Fibroblast of mammary gland (primary cell): ENCODE data around the gene STIM2.
A peak's percentile ranks its signal among the peaks of the same experiment; 100 is the strongest.

Source experiments
- DNase-seq: peaks from one replicate; pipeline ENCODE4 v3.0.0-alpha.2; 2010; ENCODE audit warnings: low read depth
- H3K4me3 ChIP-seq: 2 replicates; pipeline ENCODE4 v1.5.1; 2011; ENCODE audit warnings: low read depth, mild to moderate bottlenecking, low read length, moderate library complexity; ENCODE audit not compliant: control insufficient read depth
- CTCF ChIP-seq: conservative IDR thresholded peaks from 2 replicates; pipeline ENCODE4 v1.5.1; 2011; ENCODE audit warnings: low read depth, low read length, inconsistent platforms; ENCODE audit not compliant: control insufficient read depth, insufficient read depth

STIM2 gene

DNA sequence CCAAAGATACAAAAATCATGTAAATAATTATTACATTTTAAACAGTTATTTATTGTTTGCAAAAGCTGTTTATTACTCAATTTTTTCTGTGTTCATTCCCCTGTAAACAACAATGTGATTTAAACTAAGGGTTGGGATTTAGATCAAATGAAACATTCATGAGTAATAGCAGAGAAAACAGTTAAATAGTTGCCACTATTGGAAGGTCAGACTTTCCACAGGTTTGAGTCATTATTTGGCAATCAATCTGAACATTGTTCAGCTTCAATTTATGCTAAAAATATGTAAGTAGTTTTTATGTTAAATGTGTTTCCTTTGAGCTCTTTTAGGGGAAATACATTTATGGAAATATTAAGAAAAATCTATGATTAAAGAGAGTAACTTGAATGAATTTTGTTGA lies 144.9 kb downstream of the STIM2 start:
- H3K4me3 ChIP-seq = no peak overlapping the region
- DNase-seq = peak; percentile 88
- TF ChIP-seq CTCF = no peak

GRCh38 chr4:27005905-27006590 lies 145.4 kb downstream of the STIM2 start:
- TF ChIP-seq CTCF = no peak
- no peak for DNase-seq
- no peak overlapping the region for H3K4me3 ChIP-seq

GRCh38 chr4:27006646-27007045 lies 146.0 kb downstream of the STIM2 start:
- no peak overlapping the region for H3K4me3 ChIP-seq
- no peak for TF ChIP-seq CTCF
- no peak for DNase-seq

DNA sequence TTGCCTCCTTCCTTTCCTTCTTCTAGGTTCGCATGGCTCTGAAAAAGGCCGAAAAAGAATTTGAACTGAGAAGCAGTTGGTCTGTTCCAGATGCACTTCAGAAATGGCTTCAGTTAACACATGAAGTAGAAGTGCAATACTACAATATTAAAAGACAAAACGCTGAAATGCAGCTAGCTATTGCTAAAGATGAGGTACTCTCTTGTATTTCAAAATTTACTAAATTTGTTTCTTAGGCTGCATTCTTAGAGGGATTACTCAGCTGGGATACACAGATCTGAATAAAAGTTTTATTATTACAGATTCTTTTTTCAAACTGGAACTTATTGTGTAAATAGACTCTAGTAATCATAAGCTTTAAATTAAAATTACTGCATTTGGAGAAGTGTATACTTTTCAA lies 146.9 kb downstream of the STIM2 start:
- DNase-seq = peak; percentile 54
- H3K4me3 ChIP-seq = no peak overlapping the region
- TF ChIP-seq CTCF = no peak

DNA sequence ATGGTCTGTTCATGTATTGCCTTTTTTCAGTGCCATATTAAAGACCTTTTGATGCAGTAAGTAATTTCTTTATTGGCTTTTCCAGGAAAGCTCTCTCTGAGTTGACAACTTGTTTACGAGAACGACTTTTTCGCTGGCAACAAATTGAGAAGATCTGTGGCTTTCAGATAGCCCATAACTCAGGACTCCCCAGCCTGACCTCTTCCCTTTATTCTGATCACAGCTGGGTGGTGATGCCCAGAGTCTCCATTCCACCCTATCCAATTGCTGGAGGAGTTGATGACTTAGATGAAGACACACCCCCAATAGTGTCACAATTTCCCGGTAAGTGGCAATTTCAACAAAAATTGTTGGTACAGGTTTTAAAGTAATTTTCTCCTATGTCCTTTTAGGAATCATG lies 148.0 kb downstream of the STIM2 start:
- H3K4me3 ChIP-seq = no peak overlapping the region
- TF ChIP-seq CTCF = no peak
- peak; percentile 52 for DNase-seq

GRCh38 chr4:27009539-27009938 lies 148.9 kb downstream of the STIM2 start:
- DNase-seq = peak; percentile 70
- no peak for TF ChIP-seq CTCF
- no peak overlapping the region for H3K4me3 ChIP-seq
